ENCODE measurements around the gene DBN1. TPM values are rescaled to one million over a fixed set of nuclear protein-coding genes. Genes with fewer than 3 reads are reported as not detected.

DBN1 gene
- total RNA-seq, 1 experiment from 2014 or later, result 29.1 TPM

DNA sequence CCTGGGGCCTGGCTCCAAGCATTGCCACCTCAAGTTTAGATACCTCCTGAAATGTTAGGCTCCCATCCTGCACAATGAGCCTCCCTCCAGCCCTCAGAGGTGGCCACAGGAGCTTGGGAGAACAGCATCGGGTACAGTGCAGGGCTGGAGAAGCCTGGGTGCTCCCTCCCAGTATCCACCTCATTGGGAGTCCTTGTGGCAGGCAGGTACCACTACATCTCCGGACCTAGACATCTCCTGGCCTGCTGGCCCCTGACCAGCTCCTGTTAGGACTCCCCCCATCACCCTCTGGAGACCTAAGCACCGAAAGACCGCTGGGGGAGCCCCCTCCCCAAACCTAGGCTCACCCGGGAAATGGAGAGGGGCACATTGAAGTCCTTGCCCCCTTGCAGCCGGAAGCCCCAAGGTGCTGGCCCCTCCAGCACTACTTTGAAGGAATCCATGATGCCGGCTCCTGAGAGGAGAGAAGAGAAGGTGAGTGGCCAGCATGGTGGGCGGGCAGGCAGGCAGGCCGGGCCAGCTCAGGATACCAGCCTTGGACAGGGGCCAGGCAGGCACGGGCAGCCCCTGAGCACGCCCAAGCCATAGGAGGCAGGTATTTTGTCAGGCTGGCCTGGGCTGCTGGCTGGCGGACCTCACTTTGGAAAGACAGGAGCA, 22.8 kb upstream of the DBN1 start:
- Histone ChIP-seq H3K9ac (ENCODE audit: low read length) (peak overlapping the region; percentile 96), H3K4me3 (ENCODE audit: low read length) (peak overlapping the region; percentile 96), H3K79me2 (ENCODE audit: low read length) (peaks cover 10% of the 10 kb centered on the region)

GRCh38 chr5:177495243-177496060, 22.0 kb upstream of the DBN1 start:
- Histone ChIP-seq H3K4me1 (ENCODE audit: low read length) (peaks cover 45% of the 10 kb centered on the region), H3K9me2 (replicated peaks; ENCODE audit: insufficient read depth, low read length) (no peaks in the 10 kb centered on the region), H3K27me3 (ENCODE audit: low read length) (no peaks in the 10 kb centered on the region), H4K20me1 (ENCODE audit: insufficient read depth, low read depth, low read length) (peaks cover 8% of the 10 kb centered on the region; the same call in 1 of the 2 replicates), H3K4me2 (ENCODE audit: low read depth, low read length, poor library complexity, severe bottlenecking) (peak overlapping the region; percentile 98), H3K9ac (ENCODE audit: low read length) (peak overlapping the region; percentile 96), H2AFZ (ENCODE audit: low read length) (no peak overlapping the region), H3K36me3 (ENCODE audit: insufficient read depth, low read length) (no peaks in the 10 kb centered on the region), H3K79me2 (ENCODE audit: low read length) (peaks cover 10% of the 10 kb centered on the region), H3K9me3 (ENCODE audit: low read length) (no peaks in the 10 kb centered on the region), H3K4me3 (ENCODE audit: low read length) (peak overlapping the region; percentile 96; the same call in 1 of the 2 replicates), H3K27ac (ENCODE audit: low read length) (peak overlapping the region; percentile 85)
- peak; percentile 67 for DNase-seq

More for the DNA sequence above, 22.8 kb upstream of the DBN1 start:
- H4K20me1 ChIP-seq (ENCODE audit: insufficient read depth, low read depth, low read length), result peaks cover 8% of the 10 kb centered on the region; the same call in 1 of the 2 replicates
- no peak for DNase-seq
- H2AFZ ChIP-seq (ENCODE audit: low read length), result no peak overlapping the region
- H3K9me2 ChIP-seq (replicated peaks; ENCODE audit: insufficient read depth, low read length), result no peaks in the 10 kb centered on the region
- peak overlapping the region; percentile 85 for H3K27ac ChIP-seq (ENCODE audit: low read length)
- no peaks in the 10 kb centered on the region for H3K27me3 ChIP-seq (ENCODE audit: low read length)
- H3K36me3 ChIP-seq (ENCODE audit: insufficient read depth, low read length), result no peaks in the 10 kb centered on the region
- peaks cover 42% of the 10 kb centered on the region for H3K4me1 ChIP-seq (ENCODE audit: low read length)
- peak overlapping the region; percentile 98 for H3K4me2 ChIP-seq (ENCODE audit: low read depth, low read length, poor library complexity, severe bottlenecking)
- H3K9me3 ChIP-seq (ENCODE audit: low read length), result no peaks in the 10 kb centered on the region

DNA sequence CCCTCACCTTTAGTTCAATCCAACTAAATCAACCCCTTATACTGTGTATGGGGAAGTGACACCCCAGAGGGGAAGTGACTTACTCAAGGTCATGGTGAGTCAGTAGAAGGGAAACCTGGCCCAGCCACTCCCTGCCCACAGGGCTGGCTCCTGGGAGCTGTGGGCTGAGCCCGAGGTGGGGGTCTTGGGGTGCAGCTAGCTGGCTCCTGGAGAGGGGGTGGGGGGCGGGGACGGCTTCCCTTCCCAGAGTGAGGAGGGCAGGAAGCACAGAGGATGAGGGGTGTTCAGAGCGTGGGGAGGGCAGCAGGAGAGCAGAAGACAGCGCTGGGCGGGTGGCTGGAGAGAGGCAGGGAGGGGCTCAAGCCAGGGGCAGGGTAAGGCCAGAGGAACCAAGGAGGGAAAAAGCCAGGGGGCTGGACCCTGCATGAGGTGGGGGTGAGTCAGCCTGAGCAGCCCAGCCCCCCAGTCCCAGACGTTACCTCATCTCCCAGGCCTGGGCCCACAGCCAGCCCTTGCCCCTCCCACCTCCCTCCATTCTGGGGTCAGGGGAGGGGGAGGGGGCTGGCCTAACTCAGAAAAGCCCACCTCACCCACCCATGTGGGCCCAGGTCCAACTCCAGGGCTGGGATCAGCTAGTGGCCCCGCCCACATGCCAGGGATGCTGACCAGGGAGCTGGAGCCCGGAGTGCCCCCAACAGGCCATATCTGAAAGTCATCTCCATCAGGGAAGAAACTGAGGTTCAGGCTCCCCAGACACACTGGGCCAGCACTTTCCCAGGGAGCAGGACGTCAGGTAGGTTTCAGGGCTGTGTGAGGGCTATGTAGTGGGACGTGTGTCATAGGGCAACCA, 21.1 kb upstream of the DBN1 start:
- Histone ChIP-seq H3K27me3 (ENCODE audit: low read length) (no peaks in the 10 kb centered on the region), H3K27ac (ENCODE audit: low read length) (peak overlapping the region; percentile 85), H3K4me1 (ENCODE audit: low read length) (peaks cover 53% of the 10 kb centered on the region), H3K9ac (ENCODE audit: low read length) (peak overlapping the region; percentile 96; the same call in 1 of the 2 replicates), H3K9me3 (ENCODE audit: low read length) (no peaks in the 10 kb centered on the region), H2AFZ (ENCODE audit: low read length) (no peak overlapping the region), H3K4me2 (ENCODE audit: low read depth, low read length, poor library complexity, severe bottlenecking) (peak overlapping the region; percentile 98), H3K9me2 (replicated peaks; ENCODE audit: insufficient read depth, low read length) (no peaks in the 10 kb centered on the region), H4K20me1 (ENCODE audit: insufficient read depth, low read depth, low read length) (peaks cover 8% of the 10 kb centered on the region; the same call in 1 of the 2 replicates), H3K79me2 (ENCODE audit: low read length) (peaks cover 10% of the 10 kb centered on the region), H3K4me3 (ENCODE audit: low read length) (no peak overlapping the region), H3K36me3 (ENCODE audit: insufficient read depth, low read length) (no peaks in the 10 kb centered on the region)
- no peak for DNase-seq

- no peaks in the 10 kb centered on the region for H3K9me3 ChIP-seq (ENCODE audit: low read length)
- H3K4me3 ChIP-seq (ENCODE audit: low read length), result no peak overlapping the region
- peaks cover 8% of the 10 kb centered on the region; the same call in 1 of the 2 replicates for H4K20me1 ChIP-seq (ENCODE audit: insufficient read depth, low read depth, low read length)
- no peak for DNase-seq
- no peaks in the 10 kb centered on the region for H3K9me2 ChIP-seq (replicated peaks; ENCODE audit: insufficient read depth, low read length)
- H3K4me2 ChIP-seq (ENCODE audit: low read depth, low read length, poor library complexity, severe bottlenecking), result no peak overlapping the region
- no peaks in the 10 kb centered on the region for H3K27me3 ChIP-seq (ENCODE audit: low read length)
- peak overlapping the region; percentile 24; the same call in 1 of the 2 replicates for H3K27ac ChIP-seq (ENCODE audit: low read length)
- no peak overlapping the region for H2AFZ ChIP-seq (ENCODE audit: low read length)
- H3K9ac ChIP-seq (ENCODE audit: low read length), result no peak overlapping the region
- H3K36me3 ChIP-seq (ENCODE audit: insufficient read depth, low read length), result peaks cover 3% of the 10 kb centered on the region
- H3K4me1 ChIP-seq (ENCODE audit: low read length), result peaks cover 60% of the 10 kb centered on the region
- H3K79me2 ChIP-seq (ENCODE audit: low read length), result peaks cover 10% of the 10 kb centered on the region
Observed at GRCh38 chr5:177493795-177494345, 20.4 kb upstream of the DBN1 start.

GRCh38 chr5:177492841-177493240, 19.4 kb upstream of the DBN1 start:
- H3K9ac ChIP-seq (ENCODE audit: low read length), result no peak overlapping the region
- H4K20me1 ChIP-seq (ENCODE audit: insufficient read depth, low read depth, low read length), result peaks cover 8% of the 10 kb centered on the region; the same call in 1 of the 2 replicates

DNA sequence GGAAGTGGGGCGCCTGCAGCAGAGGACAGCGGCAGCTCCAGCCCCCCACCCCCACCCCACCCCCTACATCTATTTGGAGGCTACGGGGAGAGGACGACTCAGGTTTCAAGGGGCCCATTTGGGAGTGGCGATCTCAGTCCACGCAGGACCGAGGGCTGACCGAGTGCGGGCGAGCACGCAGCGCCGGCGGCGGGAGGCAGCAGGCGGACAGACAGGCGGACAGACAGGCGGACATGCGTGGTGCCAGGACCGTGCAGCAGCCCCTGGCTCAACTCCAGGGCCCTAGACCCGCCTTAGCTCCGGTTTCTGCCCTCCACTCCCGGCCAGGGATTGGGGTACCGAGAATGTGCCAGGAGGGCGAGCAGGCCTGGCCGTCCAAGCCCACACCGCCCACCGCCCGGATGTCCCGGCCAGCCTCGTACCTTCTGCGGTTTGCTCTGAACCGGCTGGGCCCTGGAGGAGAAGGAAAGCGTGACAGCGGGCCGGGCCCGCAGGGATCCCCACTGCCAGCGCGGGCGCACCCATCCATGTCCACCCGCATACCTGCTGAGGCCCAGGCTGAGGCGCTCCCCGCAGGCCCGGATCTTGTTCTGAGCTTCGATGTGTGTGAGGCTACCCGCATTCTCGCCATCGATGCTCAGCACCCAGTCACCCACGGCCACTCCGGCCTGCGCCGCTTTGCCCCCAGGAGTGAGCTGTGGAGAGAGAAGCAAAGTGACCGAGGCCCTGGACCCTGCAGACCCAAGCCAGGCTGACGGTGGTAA, 18.7 kb upstream of the DBN1 start:
- H3K79me2 ChIP-seq (ENCODE audit: low read length), result peaks cover 10% of the 10 kb centered on the region
- H3K9ac ChIP-seq (ENCODE audit: low read length), result no peak overlapping the region
- H3K9me2 ChIP-seq (replicated peaks; ENCODE audit: insufficient read depth, low read length), result no peaks in the 10 kb centered on the region
- peaks cover 54% of the 10 kb centered on the region for H3K4me1 ChIP-seq (ENCODE audit: low read length)
- peaks cover 15% of the 10 kb centered on the region for H3K36me3 ChIP-seq (ENCODE audit: insufficient read depth, low read length)
- no peaks in the 10 kb centered on the region for H3K27me3 ChIP-seq (ENCODE audit: low read length)
- H3K27ac ChIP-seq (ENCODE audit: low read length), result no peak overlapping the region
- no peak overlapping the region for H2AFZ ChIP-seq (ENCODE audit: low read length)
- H4K20me1 ChIP-seq (ENCODE audit: insufficient read depth, low read depth, low read length), result peaks cover 8% of the 10 kb centered on the region; the same call in 1 of the 2 replicates
- no peak overlapping the region for H3K4me2 ChIP-seq (ENCODE audit: low read depth, low read length, poor library complexity, severe bottlenecking)
- no peak for DNase-seq
- no peak overlapping the region for H3K4me3 ChIP-seq (ENCODE audit: low read length)
- no peaks in the 10 kb centered on the region for H3K9me3 ChIP-seq (ENCODE audit: low read length)

More at GRCh38 chr5:177492841-177493240, 19.4 kb upstream of the DBN1 start:
- Histone ChIP-seq H3K79me2 (ENCODE audit: low read length) (peaks cover 10% of the 10 kb centered on the region), H3K4me1 (ENCODE audit: low read length) (peaks cover 57% of the 10 kb centered on the region), H3K36me3 (ENCODE audit: insufficient read depth, low read length) (peaks cover 9% of the 10 kb centered on the region), H3K27ac (ENCODE audit: low read length) (no peak overlapping the region), H3K27me3 (ENCODE audit: low read length) (no peaks in the 10 kb centered on the region), H3K4me2 (ENCODE audit: low read depth, low read length, poor library complexity, severe bottlenecking) (no peak overlapping the region), H3K9me2 (replicated peaks; ENCODE audit: insufficient read depth, low read length) (no peaks in the 10 kb centered on the region), H3K9me3 (ENCODE audit: low read length) (no peaks in the 10 kb centered on the region), H2AFZ (ENCODE audit: low read length) (no peak overlapping the region), H3K4me3 (ENCODE audit: low read length) (no peak overlapping the region)
- no peak for DNase-seq

- Histone ChIP-seq H3K9me3 (ENCODE audit: low read length) (no peaks in the 10 kb centered on the region), H3K4me3 (ENCODE audit: low read length) (no peak overlapping the region), H3K27me3 (ENCODE audit: low read length) (no peaks in the 10 kb centered on the region), H3K4me2 (ENCODE audit: low read depth, low read length, poor library complexity, severe bottlenecking) (no peak overlapping the region), H3K9me2 (replicated peaks; ENCODE audit: insufficient read depth, low read length) (no peaks in the 10 kb centered on the region), H3K4me1 (ENCODE audit: low read length) (peaks cover 53% of the 10 kb centered on the region), H3K9ac (ENCODE audit: low read length) (0 out of 2 replicates have a peak overlapping the region, but pooled peaks have one; percentile 21), H2AFZ (ENCODE audit: low read length) (no peak overlapping the region), H3K79me2 (ENCODE audit: low read length) (peaks cover 8% of the 10 kb centered on the region), H3K27ac (ENCODE audit: low read length) (no peak overlapping the region), H4K20me1 (ENCODE audit: insufficient read depth, low read depth, low read length) (peaks cover 7% of the 10 kb centered on the region; the same call in 1 of the 2 replicates), H3K36me3 (ENCODE audit: insufficient read depth, low read length) (peaks cover 16% of the 10 kb centered on the region)
- peak; percentile 91 for DNase-seq
Observed at GRCh38 chr5:177491429-177491945, 18.1 kb upstream of the DBN1 start.
